ENCODE data around the gene NELFA. TPM values are rescaled to one million over a fixed set of nuclear protein-coding genes. Genes with fewer than 3 reads are reported as not detected.

Gene NELFA
- total and polyA plus RNA-seq, 8 donors: 5.8 to 82.9 (median 20.1) TPM

DNA sequence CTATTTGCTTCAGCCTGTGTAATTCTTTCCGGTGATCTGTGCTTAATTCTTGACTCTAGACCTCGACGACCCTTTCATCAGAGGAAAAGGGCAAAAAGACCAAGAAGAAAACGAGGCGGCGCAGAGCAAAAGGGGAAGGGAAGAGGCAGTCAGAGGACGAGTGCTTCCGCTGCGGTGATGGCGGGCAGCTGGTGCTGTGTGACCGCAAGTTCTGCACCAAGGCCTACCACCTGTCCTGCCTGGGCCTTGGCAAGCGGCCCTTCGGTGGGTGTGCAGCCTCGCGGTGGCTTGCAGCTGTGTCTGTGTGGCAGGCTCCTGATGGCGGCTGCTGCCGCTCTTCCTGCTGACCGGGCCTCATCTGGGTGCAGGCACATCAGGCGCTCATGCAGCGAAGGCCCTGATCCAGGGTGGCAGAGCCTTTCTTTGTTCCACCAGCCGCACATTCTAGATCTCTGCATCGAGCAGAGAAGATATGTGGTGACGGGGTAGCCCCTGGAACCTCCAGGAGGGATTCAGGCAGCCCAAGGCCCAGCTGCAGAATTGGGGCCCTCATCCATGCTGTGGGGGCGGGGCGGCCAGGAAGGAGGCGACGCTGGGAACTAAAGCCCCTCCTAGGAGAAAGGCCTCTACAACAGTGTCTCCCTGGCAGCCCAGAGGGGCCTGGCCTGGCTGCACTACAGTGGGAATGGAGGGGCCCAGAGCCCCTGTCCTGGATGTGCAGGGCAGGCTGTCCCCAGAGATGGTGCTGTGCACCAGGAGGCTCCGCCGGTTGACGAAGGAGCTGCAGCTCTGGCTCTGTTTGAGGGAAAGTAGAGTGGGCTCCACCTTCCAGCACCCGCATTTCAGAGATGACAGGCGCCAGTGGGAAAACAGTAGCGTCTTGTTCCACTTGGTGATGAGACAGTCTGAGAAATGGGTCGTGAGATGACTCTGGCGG is 32.1 kb downstream of the NELFA start:
- no peak for DNase-seq
- TF ChIP-seq EP300 (IDR thresholded peaks at IDR 0.05) (no peak), POLR2AphosphoS5 (IDR thresholded peaks at IDR 0.05) (no peak)
- Histone ChIP-seq H3K27ac (no peak overlapping the region), H3K4me1 (peaks cover 0 to 5% (median 0%) of the 10 kb centered on the region in 4 donors), H3K27me3 (no peaks in the 10 kb centered on the region), H3K36me3 (peaks cover 33 to 100% (median 97%) of the 10 kb centered on the region in 4 donors), H3K9me3 (no peaks in the 10 kb centered on the region), H3K4me3 (no peak overlapping the region)
- intact Hi-C loops (cut with DNase I; ENCODE audit: low total_unique reads): no loop called here
- 93 to 97% (median 95%) methylated on average over 22 to 35 of the region's 35 CpGs for WGBS, 5 donors

DNA sequence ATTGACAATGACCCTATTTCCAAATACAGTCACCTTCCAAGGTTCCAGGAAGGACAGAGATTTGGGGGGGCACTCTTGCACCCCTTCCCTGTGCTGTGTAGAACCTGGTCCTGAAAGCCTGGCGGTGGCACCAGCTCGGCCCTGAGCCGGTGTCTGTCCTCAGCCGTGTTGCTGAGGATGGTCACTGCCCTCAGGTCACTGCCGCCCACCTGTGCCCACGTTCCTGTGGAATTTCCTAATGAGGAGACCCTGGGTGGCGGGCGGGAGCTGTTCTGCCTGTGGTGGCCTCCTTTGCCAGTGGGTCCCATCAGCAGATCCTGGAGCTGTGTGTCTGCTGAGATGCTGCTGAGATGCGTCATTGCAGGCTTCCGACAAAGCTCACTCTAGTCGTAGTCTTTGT is 32.9 kb downstream of the NELFA start:
- H3K27ac ChIP-seq: peak overlapping the region in 1 of 5 donors; percentile 25
- no peaks in the 10 kb centered on the region for H3K4me1 ChIP-seq
- no peak for TF ChIP-seq POLR2A (IDR thresholded peaks at IDR 0.05)
- TF ChIP-seq EP300 (IDR thresholded peaks at IDR 0.05): no peak
- TF ChIP-seq, protein P1, sequence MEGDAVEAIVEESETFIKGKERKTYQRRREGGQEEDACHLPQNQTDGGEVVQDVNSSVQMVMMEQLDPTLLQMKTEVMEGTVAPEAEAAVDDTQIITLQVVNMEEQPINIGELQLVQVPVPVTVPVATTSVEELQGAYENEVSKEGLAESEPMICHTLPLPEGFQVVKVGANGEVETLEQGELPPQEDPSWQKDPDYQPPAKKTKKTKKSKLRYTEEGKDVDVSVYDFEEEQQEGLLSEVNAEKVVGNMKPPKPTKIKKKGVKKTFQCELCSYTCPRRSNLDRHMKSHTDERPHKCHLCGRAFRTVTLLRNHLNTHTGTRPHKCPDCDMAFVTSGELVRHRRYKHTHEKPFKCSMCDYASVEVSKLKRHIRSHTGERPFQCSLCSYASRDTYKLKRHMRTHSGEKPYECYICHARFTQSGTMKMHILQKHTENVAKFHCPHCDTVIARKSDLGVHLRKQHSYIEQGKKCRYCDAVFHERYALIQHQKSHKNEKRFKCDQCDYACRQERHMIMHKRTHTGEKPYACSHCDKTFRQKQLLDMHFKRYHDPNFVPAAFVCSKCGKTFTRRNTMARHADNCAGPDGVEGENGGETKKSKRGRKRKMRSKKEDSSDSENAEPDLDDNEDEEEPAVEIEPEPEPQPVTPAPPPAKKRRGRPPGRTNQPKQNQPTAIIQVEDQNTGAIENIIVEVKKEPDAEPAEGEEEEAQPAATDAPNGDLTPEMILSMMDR (IDR thresholded peaks at IDR 0.05): no peak
- no peak for TF ChIP-seq POLR2AphosphoS5 (IDR thresholded peaks at IDR 0.05)
- H3K4me3 ChIP-seq: no peak overlapping the region
- H3K9me3 ChIP-seq: no peaks in the 10 kb centered on the region
- peaks cover 38 to 100% (median 96%) of the 10 kb centered on the region in 4 donors for H3K36me3 ChIP-seq
- no peaks in the 10 kb centered on the region for H3K27me3 ChIP-seq
- WGBS, 5 donors: 92 to 97% (median 94%) methylated on average over 3 to 11 of the region's 11 CpGs
- DNase-seq: no peak
- intact Hi-C loops (cut with DNase I; ENCODE audit: low total_unique reads): no loop called here

DNA sequence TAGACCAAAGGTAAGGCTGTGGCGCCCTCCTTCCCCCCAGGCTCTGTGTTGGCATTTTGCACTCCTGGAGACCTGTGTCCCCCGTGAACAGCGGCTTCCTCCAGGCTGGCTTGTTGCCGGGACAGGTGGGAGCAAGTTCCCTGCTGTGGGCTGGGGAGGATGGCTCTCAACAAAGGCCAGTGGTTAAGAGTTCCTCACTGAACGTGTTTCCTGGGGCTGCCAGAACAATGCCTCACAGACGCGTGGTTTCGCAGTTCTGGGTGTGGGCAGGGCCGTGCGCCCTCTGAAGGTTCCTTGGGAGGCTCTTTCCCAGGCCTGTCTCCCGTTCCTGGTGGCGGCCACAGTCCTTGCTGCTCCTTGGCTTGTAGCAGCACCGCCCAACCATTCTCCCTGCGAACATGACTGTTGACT is 33.4 kb downstream of the NELFA start:
- Histone ChIP-seq H3K36me3 (peaks cover 38 to 100% (median 96%) of the 10 kb centered on the region in 4 donors), H3K4me1 (no peaks in the 10 kb centered on the region), H3K9me3 (no peaks in the 10 kb centered on the region), H3K27ac (no peak overlapping the region), H3K4me3 (no peak overlapping the region), H3K27me3 (no peaks in the 10 kb centered on the region)
- intact Hi-C loops (cut with DNase I; ENCODE audit: low total_unique reads): no loop called here
- 51 to 80% (median 65%) methylated on average over 8 to 14 of the region's 14 CpGs for WGBS, 5 donors
- peak; percentile 59 to 63 for DNase-seq
- TF ChIP-seq, protein P1 (IDR thresholded peaks at IDR 0.05): no peak
- TF ChIP-seq POLR2A (IDR thresholded peaks at IDR 0.05): no peak
- no peak for TF ChIP-seq EP300 (IDR thresholded peaks at IDR 0.05)
- no peak for TF ChIP-seq POLR2AphosphoS5 (IDR thresholded peaks at IDR 0.05)

DNA sequence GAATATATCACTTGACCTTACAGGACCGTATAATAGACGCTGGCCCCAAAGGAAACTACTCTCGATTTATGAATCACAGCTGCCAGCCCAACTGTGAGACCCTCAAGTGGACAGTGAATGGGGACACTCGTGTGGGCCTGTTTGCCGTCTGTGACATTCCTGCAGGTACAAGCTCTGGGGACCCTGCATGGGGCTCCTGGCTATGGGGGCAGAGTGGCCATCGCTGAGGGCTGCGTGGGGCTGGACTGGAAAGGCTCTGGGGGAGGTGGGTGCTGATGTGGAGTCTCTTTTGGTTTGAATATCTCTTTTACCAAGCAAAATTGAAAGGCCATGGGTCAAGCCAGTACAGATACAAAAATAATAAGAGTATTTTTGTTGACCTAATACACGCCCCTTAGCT is 33.9 kb downstream of the NELFA start:
- H3K27me3 ChIP-seq: no peaks in the 10 kb centered on the region
- no peak overlapping the region for H3K4me3 ChIP-seq
- TF ChIP-seq EP300 (IDR thresholded peaks at IDR 0.05): no peak
- no peak for TF ChIP-seq POLR2A (IDR thresholded peaks at IDR 0.05)
- TF ChIP-seq, protein P1 (IDR thresholded peaks at IDR 0.05): no peak
- TF ChIP-seq POLR2AphosphoS5 (IDR thresholded peaks at IDR 0.05): no peak
- WGBS, 5 donors: 90 to 97% (median 94%) methylated on average over 6 to 8 of the region's 8 CpGs
- no peak overlapping the region for H3K27ac ChIP-seq
- no peaks in the 10 kb centered on the region for H3K9me3 ChIP-seq
- no peaks in the 10 kb centered on the region for H3K4me1 ChIP-seq
- intact Hi-C loops (cut with DNase I; ENCODE audit: low total_unique reads): no loop called here
- peak in 1 of 2 donors; percentile 17 for DNase-seq
- H3K36me3 ChIP-seq: peaks cover 38 to 100% (median 94%) of the 10 kb centered on the region in 4 donors
